GM19351 (cell line): ENCODE data around the gene POLD4.

Source experiments
- ATAC-seq: cut with Tn5 transposase; IDR thresholded peaks from one replicate; pipeline ENCODE4 v1.9.1; 2021; ENCODE audit warnings: mild to moderate bottlenecking, moderate library complexity; ENCODE audit not compliant: unreplicated experiment

POLD4 gene

DNA sequence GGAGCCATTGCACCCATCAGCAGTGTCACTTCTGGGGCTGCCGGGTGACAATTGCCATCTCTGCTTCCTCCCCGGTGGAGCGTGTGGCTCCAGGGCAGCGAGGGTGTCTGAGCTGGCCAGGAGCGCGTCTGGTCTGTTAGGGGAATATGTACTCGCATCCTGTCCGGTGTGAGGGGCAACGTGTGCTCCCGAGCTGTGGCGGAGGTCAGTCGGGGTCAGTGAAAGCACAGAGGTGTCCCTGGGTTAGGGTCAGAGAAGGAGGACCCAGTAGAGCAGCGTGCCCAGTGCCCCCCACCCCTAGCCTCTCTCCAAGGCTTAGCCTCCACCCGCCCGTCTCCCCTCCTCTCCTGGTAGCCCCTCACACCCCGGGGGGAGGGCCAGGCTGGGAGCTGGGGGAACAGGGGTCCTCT is 18.6 kb upstream of the POLD4 start:
- no peak for ATAC-seq

DNA sequence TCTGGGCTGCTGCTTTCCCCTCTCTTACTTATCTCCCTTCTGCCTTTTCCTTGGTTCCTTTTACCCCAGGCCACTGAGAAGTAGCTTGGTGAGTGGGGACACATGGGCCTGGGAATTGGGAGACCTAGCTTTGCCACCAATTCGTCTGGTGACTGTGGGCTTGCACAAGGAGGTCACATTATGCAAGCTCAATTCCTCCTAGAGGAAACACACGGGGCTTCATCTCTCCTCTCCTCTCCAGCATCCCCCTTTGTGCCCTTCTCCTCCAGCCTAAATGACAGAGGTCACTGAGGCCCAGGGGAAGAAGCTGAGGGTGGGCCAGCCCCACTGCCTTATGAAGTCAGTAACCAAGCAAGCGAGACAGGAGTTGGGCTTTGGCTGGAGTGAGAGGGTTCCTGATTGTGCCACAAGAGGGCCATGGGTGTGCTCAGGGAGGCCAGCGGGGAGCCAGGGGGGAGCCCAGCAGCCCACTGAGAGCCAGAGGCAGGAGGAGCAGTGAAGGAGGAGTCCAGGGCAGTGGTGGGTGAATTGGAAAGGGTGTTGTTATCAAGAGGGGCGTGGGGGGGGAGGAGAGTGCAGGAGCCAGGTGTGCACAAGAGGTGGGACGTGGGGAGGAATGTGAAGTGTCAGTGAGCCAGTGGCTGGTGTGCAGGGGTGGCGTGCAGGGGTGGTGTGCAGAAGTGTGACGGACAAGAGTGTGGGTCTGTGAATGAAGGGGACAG is 18.0 kb upstream of the POLD4 start:
- ATAC-seq, result no peak

DNA sequence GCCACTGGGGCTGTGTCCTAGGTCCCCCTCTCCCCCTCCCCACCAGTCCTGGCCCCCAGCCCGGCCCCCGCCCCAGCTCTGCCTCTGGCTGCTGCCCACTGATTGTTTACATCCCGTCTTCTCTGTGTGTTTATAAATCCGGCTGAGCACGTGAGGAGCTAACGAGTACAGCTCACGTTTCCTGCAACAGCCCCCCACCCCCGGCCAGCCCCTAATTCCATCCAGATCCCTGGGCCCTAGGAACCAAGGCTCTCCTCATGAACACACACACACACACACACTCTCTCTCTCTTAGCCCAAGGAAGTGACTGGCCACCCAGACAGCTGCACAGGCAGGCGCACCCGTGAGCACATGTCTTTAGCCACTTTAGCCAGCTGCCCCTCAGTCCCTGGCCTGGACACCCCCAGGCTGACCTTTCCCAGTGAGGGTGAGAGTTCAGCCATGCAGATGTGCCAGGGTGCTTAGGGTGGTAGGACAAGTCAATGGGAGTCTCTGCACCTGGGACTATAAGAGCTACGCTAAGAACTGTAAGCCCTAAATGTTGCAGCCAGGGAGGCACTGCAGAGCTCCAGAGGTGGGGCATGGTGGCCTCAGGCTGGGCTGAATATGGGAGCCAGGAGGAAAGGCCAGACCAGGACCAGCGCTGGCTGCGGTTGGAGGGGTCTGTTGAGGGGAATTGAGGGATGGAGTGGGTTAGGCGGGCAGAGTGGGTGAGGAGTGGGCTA is 17.2 kb upstream of the POLD4 start:
- ATAC-seq, result no peak

DNA sequence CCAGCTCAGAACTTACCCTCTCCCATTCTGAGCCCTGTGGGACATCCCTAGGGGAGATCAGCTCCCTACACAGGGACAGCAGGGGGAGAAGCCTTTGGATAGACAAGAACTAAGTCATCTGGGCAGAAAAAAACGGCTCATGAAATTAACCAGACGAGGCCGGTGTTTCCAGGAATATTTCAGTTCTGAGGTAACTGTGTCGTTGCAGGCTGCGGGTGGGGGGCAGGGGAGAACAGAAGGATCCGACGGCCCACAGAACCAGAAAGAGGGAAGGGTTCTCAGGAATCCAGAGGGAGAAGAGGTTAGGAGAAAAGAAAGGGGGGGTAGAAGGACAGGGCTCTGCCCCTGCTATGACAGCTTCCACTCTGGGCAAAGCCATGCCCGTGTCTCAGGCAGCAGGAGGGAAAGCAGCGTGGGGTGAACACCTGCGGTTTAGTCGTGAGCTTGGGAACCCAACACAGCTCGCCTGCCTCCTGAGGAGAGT is 16.5 kb upstream of the POLD4 start:
- ATAC-seq, result no peak

DNA sequence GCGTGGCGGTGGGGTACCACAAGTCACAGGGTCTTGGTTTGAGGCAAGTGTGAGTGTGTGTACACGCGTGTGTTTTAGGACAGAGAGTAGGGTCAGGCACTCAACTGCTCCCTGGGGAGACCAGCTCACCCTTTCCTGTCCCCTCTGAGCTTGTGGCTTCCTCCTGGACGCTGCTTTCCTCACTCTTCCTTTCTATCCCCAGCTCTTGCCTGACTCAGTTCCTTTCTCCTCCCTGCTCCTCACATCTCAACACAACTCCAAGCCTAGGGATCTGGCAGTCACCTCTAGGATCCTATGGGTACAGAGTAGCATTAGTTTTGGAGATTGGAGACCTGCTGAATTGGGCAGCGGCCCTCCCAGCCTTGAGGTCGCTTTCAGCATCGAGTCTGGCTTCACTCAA is 15.9 kb upstream of the POLD4 start:
- no peak for ATAC-seq

DNA sequence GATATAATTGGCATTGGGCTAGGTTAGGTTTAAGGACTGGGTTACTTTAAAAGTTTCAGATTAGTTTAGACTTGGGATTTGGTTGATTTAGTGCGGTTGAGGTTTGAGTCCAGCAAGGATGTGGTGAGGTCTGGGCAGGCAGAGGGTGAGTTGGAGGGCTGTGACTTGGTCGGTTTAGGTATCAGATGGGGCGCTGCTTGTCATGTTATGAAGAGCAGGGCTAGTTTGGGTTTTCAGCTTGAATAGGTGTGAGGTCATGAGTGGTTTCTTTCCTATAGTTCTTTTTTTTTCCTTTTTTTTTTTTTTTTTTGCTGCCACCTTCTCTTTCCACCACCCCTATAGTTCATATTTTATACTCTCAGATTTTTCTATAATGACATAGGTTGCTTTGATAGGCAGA is 15.3 kb upstream of the POLD4 start:
- no peak for ATAC-seq

DNA sequence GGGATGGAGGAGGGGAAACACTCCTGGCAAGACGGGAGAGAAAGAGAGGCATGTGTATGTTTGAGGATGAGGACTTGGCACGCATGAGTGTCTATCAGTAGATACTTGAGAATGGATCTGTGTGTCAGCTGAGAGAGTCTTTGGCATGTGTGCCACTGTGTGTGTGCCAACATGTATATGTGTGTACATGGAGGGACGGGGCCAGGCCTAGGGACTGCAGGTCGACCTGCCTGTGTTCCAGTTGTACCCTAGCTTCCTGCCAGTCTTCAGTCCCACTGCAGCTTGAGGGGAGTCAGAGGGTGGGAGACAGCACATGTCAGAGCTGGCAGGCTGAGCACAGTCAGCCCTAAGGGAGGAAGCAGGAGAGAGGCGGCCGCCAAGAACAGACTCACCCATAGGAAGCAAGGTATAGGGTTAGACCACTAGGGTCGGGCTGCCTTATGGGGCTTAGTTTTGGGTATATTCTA is 14.4 kb upstream of the POLD4 start:
- no peak for ATAC-seq

DNA sequence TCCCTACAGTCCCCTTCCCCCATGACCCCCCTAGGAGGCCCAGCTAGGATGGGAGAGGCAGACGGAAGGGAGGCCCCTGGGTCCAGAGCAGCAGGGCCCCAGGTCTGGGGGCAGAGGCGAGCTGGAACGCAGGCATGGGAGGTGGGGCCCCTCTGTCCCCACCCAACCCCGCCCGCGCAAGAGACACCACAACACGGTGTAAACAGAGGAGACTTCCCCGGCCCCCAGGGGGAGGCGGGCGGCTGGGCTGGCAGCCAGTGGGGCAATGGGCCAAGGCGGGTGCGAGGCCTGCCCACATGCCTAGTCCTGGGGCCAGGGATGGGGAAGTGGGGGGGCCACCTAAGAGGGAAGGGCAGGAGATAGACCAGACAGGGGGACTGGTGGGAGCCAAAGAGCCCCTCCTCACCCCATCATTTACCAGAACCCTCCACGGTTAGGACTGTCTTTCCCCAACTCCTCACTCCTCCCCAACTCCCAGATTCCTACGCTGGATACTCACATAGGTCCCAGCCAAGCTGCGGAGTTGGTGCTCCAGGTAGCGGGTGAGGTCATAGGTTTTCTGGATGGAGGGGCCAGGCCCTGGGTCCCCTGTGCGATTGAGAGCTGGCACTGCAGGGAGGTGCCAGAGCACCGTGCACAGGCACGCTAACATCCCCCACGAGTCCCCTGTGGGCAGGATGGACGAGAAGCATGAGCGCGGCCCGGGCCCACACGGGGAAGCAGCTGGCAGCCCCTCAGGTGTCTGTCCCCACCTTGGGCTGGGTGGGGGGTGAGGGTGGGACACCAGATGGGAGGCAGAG is 13.8 kb upstream of the POLD4 start:
- ATAC-seq, result no peak

DNA sequence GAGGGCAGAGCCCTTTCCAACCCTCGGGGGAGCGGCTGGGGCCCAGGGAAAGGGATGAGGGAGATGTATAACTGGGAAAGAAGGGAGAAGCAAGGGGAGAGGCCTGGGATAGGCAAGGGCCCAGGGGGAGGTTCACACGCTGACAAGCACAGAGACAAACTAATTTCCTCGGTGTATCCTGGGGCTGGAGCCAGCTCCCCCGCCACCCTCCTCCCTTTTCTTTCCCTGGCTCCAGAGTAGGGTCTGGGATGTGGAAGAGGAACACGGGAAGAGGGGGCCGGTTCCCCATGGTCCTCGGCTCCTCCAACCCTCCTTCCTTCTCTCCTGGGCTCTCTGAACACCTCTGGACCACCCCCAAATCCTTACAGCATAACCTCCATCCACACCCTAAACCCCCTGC is 13.2 kb upstream of the POLD4 start:
- no peak for ATAC-seq

DNA sequence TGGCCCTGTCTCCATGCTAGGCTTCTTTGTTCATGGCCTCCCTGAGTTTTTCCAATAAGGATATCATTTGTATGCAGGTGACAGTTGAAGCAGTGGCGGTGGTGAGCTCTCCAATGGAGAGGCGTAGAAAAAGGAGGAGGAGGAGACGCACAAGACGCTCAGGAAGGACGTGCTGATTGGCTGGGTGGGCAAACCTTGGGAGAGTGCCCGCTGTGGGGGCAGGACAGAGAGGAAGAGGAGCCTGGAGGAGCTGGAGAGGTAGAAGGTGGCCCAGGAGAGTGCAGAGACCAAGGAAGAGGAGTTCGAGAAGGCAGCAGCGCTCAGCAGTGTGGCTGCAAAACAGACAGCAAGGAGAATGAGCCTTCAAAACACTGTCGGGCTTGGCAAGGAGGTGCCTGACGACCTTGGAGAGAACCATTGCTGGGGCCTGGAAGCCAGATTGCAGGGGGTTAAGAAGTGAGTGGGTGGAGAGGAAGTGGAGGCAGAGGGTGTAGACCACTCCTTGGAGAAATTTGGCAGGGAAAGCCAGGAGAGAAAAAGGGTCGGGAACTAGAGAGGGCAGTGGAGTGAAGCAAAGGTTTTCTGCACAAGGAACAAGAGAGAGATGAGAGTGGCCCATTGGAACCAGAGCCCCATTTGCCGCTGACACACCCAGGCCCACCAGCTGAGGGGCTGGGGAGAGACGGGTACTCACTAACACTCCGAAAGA is 12.5 kb upstream of the POLD4 start:
- no peak for ATAC-seq

DNA sequence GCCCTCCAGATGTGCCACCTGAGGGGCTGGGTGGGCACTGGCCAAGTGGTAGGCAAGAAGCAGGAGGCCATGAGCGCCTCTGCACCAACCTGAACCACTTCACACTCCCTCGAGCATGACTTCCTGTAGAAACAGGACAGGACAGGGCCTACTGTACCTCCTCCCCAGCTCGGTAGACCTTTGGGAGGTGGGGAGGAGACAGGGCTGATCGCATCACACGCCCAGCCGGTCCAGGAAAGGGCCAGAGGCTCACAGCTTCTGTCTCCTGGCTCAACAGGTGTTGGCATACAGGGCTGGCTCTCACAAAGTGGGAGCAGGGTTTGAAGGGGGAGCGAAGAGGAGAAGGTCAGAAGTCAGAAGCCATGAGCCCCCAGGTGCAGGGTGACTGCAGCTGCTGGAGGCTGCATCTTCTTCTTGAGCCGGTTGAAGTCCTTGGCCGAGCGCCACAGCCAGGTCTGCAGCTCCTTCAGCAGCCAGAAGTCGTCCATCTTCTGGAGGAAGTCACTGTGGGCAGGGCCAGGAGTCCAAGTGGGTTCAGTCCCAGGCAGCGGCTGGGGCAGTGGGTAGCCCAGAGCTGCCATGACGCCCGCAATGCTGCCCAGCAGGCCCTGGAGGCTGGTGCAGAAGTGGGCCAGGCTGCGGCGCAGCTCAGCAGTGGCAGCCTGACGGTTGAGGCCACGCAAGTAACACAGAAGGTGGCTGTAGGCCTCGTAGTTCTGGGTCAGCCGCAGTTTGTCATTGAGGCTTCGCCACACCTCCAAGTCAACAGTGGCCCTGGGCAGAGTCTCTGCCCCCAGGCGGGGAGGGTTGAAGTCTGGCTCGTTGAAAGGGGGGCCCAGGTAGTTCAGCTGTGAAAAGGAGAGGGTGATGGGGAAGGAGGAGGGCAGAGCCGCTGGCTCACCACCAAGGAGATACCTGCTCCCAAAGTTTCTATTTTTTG is 11.7 kb upstream of the POLD4 start:
- no peak for ATAC-seq

DNA sequence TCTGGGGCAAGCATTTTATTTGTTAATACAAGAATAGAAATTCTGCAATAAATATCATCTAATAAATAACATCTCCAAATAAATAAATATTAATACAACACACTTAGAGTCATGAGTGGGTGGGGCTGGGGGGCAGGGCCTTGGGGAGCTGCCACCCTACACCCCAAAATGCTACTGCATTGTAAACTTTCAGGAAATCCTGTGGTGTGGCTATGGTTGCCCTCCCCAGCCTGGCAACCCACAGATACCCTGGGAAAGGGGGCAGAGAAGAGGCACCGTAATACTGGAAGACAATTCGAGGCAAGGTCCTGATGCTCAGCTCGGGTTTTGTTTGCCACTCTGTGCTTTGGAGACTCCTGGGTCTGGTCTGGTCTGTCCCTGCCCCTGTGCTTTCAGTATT is 10.8 kb upstream of the POLD4 start:
- ATAC-seq, result no peak

DNA sequence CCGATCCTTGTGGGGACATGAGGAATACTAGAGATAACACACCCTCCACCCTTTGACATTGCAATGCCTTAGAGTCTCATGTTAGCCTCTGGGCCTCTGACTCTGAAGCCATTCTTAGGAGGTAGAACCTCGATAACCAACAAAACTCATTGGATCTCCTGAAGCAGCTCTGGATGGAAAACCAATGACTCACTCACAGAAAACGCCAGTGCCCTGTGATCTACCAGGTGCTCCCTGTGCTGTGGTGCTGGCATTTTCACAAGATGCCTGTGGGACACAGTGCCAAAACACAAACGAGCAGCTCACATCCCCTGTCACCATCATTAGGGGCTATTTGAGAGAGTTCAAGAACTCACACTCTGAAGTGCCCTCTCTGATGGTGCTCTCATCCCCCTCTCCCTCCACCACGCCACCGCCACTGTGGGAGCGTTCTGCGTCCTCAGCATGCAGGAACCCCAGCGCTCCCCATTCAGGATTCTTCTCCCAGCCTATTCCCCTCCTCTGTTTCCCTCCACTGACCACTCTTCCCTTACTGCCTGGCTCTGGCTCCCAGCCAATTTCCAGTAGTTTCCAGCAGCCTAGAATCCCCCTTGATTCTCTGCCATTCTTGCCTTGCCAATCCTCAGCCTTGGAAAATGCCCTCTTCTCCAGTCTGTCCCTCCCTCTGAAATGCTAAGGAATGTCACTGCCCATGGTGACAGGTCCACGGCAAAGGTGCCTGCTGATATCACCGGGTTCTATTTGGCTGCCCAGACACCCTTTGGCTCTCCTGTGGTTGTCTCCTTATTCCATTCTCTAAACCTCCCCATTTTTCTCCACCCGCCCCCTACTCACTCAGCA is 4.7 kb upstream of the POLD4 start:
- no peak for ATAC-seq

DNA sequence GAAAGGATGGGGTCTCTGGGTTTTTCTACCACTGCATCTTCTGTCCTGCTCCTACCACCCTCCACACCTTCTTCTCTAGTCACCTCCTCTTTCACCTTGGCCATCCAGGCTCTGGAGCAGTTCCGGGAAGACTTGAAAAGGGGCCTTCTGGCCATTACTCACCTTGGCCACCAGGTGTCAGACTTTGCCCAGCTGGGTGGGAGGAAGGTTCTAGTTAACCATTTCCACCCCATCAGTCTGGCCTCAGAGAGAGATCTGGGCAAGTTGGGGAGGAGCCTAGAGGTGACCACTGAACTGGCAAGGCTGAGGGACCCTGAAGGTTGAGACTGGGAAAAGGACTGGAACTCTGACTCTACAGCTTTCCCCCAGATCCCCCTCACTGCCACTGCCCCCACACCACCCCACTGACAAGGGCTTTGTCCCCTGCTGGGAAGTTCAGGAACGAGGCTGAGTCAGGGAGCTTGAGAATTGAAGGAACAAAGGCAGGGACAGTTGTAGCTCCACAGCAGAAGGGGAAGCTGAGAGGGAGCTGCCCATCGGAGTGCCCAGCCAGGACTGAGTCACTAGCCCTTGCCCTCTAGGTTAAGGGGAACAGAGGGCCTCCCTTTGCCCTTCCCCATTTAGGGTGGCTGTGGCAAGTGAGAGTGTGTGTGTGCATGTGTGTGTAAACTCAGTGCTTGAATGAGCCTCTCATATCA is 3.7 kb upstream of the POLD4 start:
- no peak for ATAC-seq

DNA sequence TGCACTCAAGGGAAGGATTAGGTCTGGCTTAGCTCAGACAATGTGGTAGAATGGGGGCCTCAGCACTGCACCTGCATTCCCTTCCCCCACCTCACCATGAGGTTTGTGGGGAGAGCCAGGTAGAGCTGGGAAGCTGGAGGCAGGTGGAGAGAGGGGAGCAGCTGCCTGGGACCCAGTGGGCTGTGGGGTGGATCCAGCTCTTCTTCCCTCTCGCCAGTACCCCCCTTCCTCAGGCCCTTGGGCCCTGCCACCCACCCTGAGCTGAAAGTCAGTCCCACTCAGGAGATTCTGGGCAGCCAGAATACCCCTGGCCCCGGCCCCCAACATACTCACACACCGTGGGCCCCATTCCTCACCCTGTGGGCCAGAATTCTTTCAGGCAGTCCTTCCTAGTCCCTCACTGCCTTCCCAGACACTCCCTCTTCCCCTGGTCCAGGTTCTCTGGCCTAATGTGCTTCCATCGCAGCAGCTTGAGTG is 3.1 kb upstream of the POLD4 start:
- no peak for ATAC-seq

DNA sequence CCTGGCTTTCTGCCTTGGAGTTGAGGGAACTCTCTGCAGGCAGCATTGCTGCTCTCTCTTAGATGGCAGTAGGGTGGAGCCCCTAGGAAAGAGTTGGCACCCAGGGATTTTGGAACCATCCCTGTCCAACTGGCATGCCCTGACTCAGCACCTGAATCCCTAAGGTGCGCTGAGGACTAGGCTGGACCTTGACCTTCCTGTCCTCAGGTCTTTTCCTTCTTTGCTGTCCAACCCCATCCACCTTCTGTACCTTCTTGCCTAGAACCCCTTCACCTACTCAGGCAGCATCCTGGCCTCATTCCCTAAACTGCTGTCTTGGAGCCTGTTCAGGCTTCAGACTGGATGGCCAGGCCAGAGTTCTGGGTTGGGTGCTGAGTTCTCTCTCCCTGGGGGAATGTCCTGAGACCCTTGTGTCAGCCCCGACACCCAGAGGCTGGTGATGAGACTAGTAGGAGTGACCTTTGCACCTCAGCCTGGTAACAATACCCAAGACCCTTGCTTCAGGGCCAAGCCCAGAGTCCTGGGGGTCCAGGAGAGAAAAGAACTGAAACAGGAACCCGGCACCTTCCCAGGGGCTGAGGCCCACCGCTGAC is 2.5 kb upstream of the POLD4 start:
- ATAC-seq, result no peak

DNA sequence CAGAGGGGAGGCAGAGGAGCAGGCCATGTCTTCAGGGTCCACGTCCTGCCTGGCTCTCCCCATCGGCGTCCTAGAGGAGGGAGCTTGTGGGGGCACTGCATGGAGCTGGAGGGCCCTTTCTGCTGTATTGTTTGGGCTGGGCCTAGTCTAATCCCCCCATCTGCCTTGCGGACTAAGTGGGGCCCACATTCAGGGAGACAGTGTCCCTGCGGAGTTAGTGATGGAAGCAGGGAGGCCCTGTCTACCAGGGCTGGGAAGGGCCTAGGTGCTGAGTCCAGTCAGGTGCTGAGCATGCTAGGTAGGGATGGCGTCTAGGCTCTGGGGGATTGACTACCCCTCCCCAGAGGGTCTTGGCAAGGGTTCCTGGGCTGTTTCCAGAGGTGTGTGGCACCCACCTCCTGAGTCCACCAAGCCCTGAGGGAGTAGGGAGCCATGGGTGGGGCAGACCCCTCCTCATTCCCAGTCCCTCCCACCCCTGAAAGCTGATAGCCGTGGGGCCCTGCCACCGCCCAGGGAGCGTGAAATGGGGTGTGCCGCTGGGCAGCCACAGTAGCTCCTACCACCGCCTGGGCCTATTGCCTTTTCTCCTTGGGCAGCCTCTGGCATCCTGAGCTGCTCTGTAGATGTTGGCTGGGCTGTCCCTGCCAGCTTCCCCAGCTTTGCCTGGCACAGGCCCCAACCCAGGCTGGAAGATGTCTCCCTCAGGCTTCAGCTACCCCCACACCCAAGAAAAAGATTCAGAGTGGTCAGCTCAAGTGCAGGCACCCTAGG is 1.9 kb upstream of the POLD4 start:
- ATAC-seq, result no peak
